GM23338 (cell line): ENCODE measurements around the gene OR52I1. TPM values are rescaled to one million over a fixed set of nuclear protein-coding genes. Genes with fewer than 3 reads are reported as not detected.

Experiments used
- ATAC-seq: fragments of 200-7000 bp; cut with Tn5 transposase; 3 replicates; pipeline ENCODE4 v1.9.1; 2020
- DNase-seq: peaks from one replicate; pipeline ENCODE4 v3.0.0-alpha.2; 2015; ENCODE audit warnings: low spot score
- H2AFZ ChIP-seq: fragments of 200-600 bp; sonication (generic); 2 replicates; pipeline ENCODE4 v1.8.0; 2016; ENCODE audit warnings: antibody characterized with exemption, mild to moderate bottlenecking, moderate library complexity
- H3F3A ChIP-seq: fragments of 200-600 bp; sonication (generic); replicated peaks from 2 replicates; pipeline ENCODE4 v1.8.0; 2017; ENCODE audit warnings: antibody characterized with exemption, mixed run types, low read depth
- H3K27ac ChIP-seq: fragments of 200-600 bp; sonication (generic); 2 replicates; pipeline ENCODE4 v1.6.1; 2016; ENCODE audit warnings: low read depth
- H3K27me3 ChIP-seq: fragments of 200-600 bp; sonication (generic); 2 replicates; pipeline ENCODE4 v1.8.0; 2016; ENCODE audit warnings: mild to moderate bottlenecking, mixed run types, moderate library complexity; ENCODE audit not compliant: insufficient read depth
- H3K36me3 ChIP-seq: fragments of 200-600 bp; sonication (generic); 2 replicates; pipeline ENCODE4 v1.8.0; 2016; ENCODE audit warnings: mild to moderate bottlenecking; ENCODE audit not compliant: insufficient read depth
- H3K4me1 ChIP-seq: fragments of 200-600 bp; sonication (generic); 2 replicates; pipeline ENCODE4 v1.8.0; 2016; ENCODE audit warnings: mild to moderate bottlenecking, moderate library complexity; ENCODE audit not compliant: insufficient read depth
- H3K4me2 ChIP-seq: fragments of 200-600 bp; sonication (generic); 2 replicates; pipeline ENCODE4 v1.7.1; 2017; ENCODE audit warnings: mixed run types
- H3K4me3 ChIP-seq: fragments of 200-600 bp; sonication (generic); 2 replicates; pipeline ENCODE4 v1.6.1; 2016; ENCODE audit warnings: mixed run types
- H3K79me2 ChIP-seq: fragments of 200-600 bp; sonication (generic); replicated peaks from 2 replicates; pipeline ENCODE4 v1.8.0; 2017; ENCODE audit warnings: mild to moderate bottlenecking; ENCODE audit not compliant: insufficient read depth
- H3K9me2 ChIP-seq: fragments of 200-600 bp; sonication (generic); 2 replicates; pipeline ENCODE4 v1.8.0; 2017; ENCODE audit not compliant: insufficient read depth
- H4K20me1 ChIP-seq: fragments of 200-600 bp; sonication (generic); replicated peaks from 2 replicates; pipeline ENCODE4 v1.8.0; 2017; ENCODE audit warnings: mild to moderate bottlenecking; ENCODE audit not compliant: insufficient read depth
- H3K27ac Mint-ChIP-seq: 2 replicates; pipeline ENCODE4 v1.8.0; 2020; ENCODE audit warnings: inconsistent platforms, mild to moderate bottlenecking, moderate library complexity, mixed read lengths
- H3K27me3 Mint-ChIP-seq: 3 replicates; pipeline ENCODE4 v1.8.0; 2022; ENCODE audit warnings: low read depth, mild to moderate bottlenecking, moderate library complexity, mixed read lengths, inconsistent platforms; ENCODE audit not compliant: insufficient read depth, poor library complexity
- H3K36me3 Mint-ChIP-seq: 3 replicates; pipeline ENCODE4 v1.8.0; 2021; ENCODE audit warnings: low read depth, mild to moderate bottlenecking, inconsistent platforms, moderate library complexity, mixed read lengths
- H3K4me1 Mint-ChIP-seq: 3 replicates; pipeline ENCODE4 v1.8.0; 2020; ENCODE audit warnings: mild to moderate bottlenecking, inconsistent platforms, mixed read lengths
- H3K4me3 Mint-ChIP-seq: 3 replicates; pipeline ENCODE4 v1.8.0; 2021; ENCODE audit warnings: moderate library complexity, mild to moderate bottlenecking, inconsistent platforms, mixed read lengths
- H3K9me3 Mint-ChIP-seq: 3 replicates; pipeline ENCODE4 v1.8.0; 2020; ENCODE audit warnings: moderate library complexity, mild to moderate bottlenecking, inconsistent platforms, mixed read lengths
- CREB1 ChIP-seq: fragments of 250-450 bp; sonication (Bioruptor Pico); IDR thresholded peaks from 2 replicates; pipeline ENCODE4 v1.5.0; 2020; ENCODE audit warnings: low read depth, mild to moderate bottlenecking, moderate library complexity
- CTCF ChIP-seq, 2 experiments: fragments of 200-600 bp in 1 of 2; sonication (generic) in 1 of 2; conservative IDR thresholded peaks; 2 replicates each; pipeline versions ENCODE4 v1.5.1 to v1.6.1; 2016 to 2017; ENCODE audit warnings: antibody characterized with exemption in 2 of 2, low read depth in 2 of 2, mild to moderate bottlenecking in 2 of 2, moderate library complexity in 1 of 2
- EZH2 ChIP-seq: fragments of 200-600 bp; sonication (generic); IDR thresholded peaks from one replicate; pipeline ENCODE4 v1.8.0; 2017; ENCODE audit warnings: antibody characterized with exemption, mild to moderate bottlenecking, low read depth; ENCODE audit not compliant: unreplicated experiment
- EZH2phosphoT487 ChIP-seq: fragments of 200-600 bp; sonication (generic); IDR thresholded peaks from one replicate; pipeline ENCODE4 v1.8.1; 2018; ENCODE audit warnings: antibody characterized with exemption; ENCODE audit not compliant: unreplicated experiment
- JUNB ChIP-seq: IDR thresholded peaks from one replicate; pipeline ENCODE4 v1.6.1; 2016; ENCODE audit warnings: antibody characterized with exemption; ENCODE audit not compliant: unreplicated experiment
- NANOG ChIP-seq: IDR thresholded peaks from 2 replicates; pipeline ENCODE4 v1.6.1; 2016; ENCODE audit warnings: antibody characterized with exemption, borderline replicate concordance
- POLR2AphosphoS5 ChIP-seq: IDR thresholded peaks from 2 replicates; pipeline ENCODE4 v1.6.1; 2016; ENCODE audit warnings: antibody characterized with exemption, low read depth
- ZNF114 ChIP-seq: fragments of 250-450 bp; sonication (Bioruptor Pico); IDR thresholded peaks from 2 replicates; pipeline ENCODE4 v1.5.0; 2020; ENCODE audit warnings: mild to moderate bottlenecking, moderate library complexity
- ZNF462 ChIP-seq: fragments of 250-450 bp; sonication (Bioruptor Pico); IDR thresholded peaks from 2 replicates; pipeline ENCODE4 v1.5.0; 2020; ENCODE audit warnings: mild to moderate bottlenecking, moderate library complexity
- polyA plus RNA-seq: library from polyadenylated mRNA; unstranded; fragments of >200 nt; fragmentation: Nextera tagmentation; extraction: Ambion mirVana; gene quantifications from 2 replicates; pipeline ENCODE4 v1.2.1, GENCODE V29; 2016
- total RNA-seq: library from RNA; depleted of rRNA; stranded (reverse); fragments of >200 nt; shearing (Covaris generic); gene quantifications from 2 replicates; pipeline ENCODE4 v1.2.3, GENCODE V29; 2014

The OR52I1 gene
- total and polyA plus RNA-seq, 2 experiments from 2014 or later, result not detected

GRCh38 chr11:4589017-4589416 lies 4.8 kb upstream of the OR52I1 start (continued):
- TF ChIP-seq ZNF462 (CRISPR knock-in tag), result no peak

- H3K9me2 ChIP-seq, result peaks cover 8% of the 10 kb centered on the region; the same call in 1 of the 2 replicates
- no peaks in the 10 kb centered on the region for H3K79me2 ChIP-seq
- no peak overlapping the region for H3K4me3 Mint-ChIP-seq
- H3K36me3 ChIP-seq, result no peaks in the 10 kb centered on the region
- ATAC-seq, result no peak
- no peak overlapping the region for H3K4me2 ChIP-seq
- peaks cover 4% of the 10 kb centered on the region for H3K27me3 Mint-ChIP-seq
- H2AFZ ChIP-seq, result no peak overlapping the region
- H3K36me3 Mint-ChIP-seq, result peaks cover 8% of the 10 kb centered on the region; the same call in 2 of the 3 replicates
- H3K9me3 Mint-ChIP-seq, result no peaks in the 10 kb centered on the region
- no peaks in the 10 kb centered on the region for H4K20me1 ChIP-seq
- no peak overlapping the region for H3K27ac Mint-ChIP-seq
- no peak overlapping the region for H3K4me3 ChIP-seq
- H3K4me1 ChIP-seq, result peaks cover 6% of the 10 kb centered on the region
- peaks cover 6% of the 10 kb centered on the region; the same call in 2 of the 3 replicates for H3K4me1 Mint-ChIP-seq
- no peaks in the 10 kb centered on the region for H3F3A ChIP-seq
- H3K27ac ChIP-seq, result no peak overlapping the region
- no peaks in the 10 kb centered on the region for H3K27me3 ChIP-seq
- DNase-seq, result no peak
- TF ChIP-seq EZH2phosphoT487 (no peak), CREB1 (CRISPR knock-in tag) (no peak), ZNF114 (CRISPR knock-in tag) (no peak), CTCF (conservative IDR thresholded peaks at IDR 0.05; ENCODE audit: low read depth in 2 of 2) (no peak), ZNF462 (CRISPR knock-in tag) (no peak), NANOG (no peak), JUNB (no peak), EZH2 (no peak), POLR2AphosphoS5 (no peak)
These were observed 11.2 kb downstream of the OR52I1 start for GRCh38 chr11:4605057-4605456.
